ENCODE measurements around the gene ALKBH8. TPM values are rescaled to one million over a fixed set of nuclear protein-coding genes. Genes with fewer than 3 reads are reported as not detected.
"Not testable (repeated sequence)": the region's sequence is repeated elsewhere in the genome, so short reads cannot be mapped to it uniquely, and the experiment has no call there.

The ALKBH8 gene
- total RNA-seq, 1 experiment from 2014 or later, result 6.8 TPM

GRCh38 chr11:107467696-107468095 lies 97.8 kb downstream of the ALKBH8 start:
- H3K36me3 Mint-ChIP-seq (ENCODE audit: insufficient read depth, unreplicated experiment), result no peaks in the 10 kb centered on the region
- CTCF ChIA-PET, result no interaction called here
- BruUV-seq (replicated peaks), result no TSS peak
- no peaks in the 10 kb centered on the region for H3K4me1 Mint-ChIP-seq (ENCODE audit: low read depth, unreplicated experiment)
- peaks cover 31% of the 10 kb centered on the region for H3K27me3 Mint-ChIP-seq (ENCODE audit: unreplicated experiment)
- H3K27ac Mint-ChIP-seq (ENCODE audit: unreplicated experiment), result no peak overlapping the region
- intact Hi-C loops (cut with micrococcal nuclease; ENCODE audit: unreplicated experiment), result no loop called here
- DNase-seq, result no peak
- no peak overlapping the region for H3K4me3 Mint-ChIP-seq (ENCODE audit: low read depth, unreplicated experiment)
- peaks cover 5% of the 10 kb centered on the region for H3K9me3 Mint-ChIP-seq (ENCODE audit: low read depth, unreplicated experiment)
- no peak for TF ChIP-seq CTCF (IDR thresholded peaks at IDR 0.05; ENCODE audit: unreplicated experiment)

DNA sequence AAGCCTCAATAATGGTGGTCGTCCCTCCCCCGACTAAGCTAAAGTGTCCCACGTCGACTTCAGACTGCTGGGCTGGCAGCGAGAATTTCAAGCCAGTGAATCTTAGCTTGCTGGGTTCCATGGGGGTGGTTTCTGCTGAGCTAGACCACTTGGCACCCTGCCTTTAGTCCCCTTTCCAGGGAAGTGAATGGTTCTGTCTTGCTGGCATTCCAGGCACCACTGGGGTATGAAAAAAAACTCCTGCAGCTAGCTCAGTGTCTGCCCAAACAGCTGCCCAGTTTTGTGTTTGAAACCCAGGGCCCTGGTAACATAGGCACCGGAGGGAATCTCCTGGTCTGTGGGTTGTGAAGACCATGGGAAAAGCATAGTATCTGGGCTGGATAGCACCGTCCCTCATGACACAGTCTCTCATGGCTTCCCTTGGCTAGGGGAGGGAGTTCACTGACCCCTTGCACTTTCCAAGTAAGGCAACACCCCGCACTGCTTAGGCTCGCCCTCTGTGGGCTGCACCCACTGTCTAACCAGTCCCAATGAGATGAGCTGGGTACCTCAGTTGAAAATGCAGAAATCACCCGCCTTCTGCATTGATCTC lies 99.2 kb downstream of the ALKBH8 start:
- CTCF ChIA-PET; H3K4me3 Mint-ChIP-seq (ENCODE audit: low read depth, unreplicated experiment): not testable (repeated sequence)

GRCh38 chr11:107457558-107458271 lies 107.8 kb downstream of the ALKBH8 start, which contains the start of gene CWF19L2:
Gene CWF19L2, minus strand, starts transcription at chr11:107457825. Its CDS starts 9 bp downstream, at chr11:107457816.
- BruUV-seq (replicated peaks), result no TSS peak
- peaks cover 12% of the 10 kb centered on the region for H3K4me1 Mint-ChIP-seq (ENCODE audit: low read depth, unreplicated experiment)
- peaks cover 23% of the 10 kb centered on the region for H3K36me3 Mint-ChIP-seq (ENCODE audit: insufficient read depth, unreplicated experiment)
- peak; percentile 74 for DNase-seq
- intact Hi-C loops (cut with micrococcal nuclease; ENCODE audit: unreplicated experiment), result no loop called here
- H3K27ac Mint-ChIP-seq (ENCODE audit: unreplicated experiment), result peak within 1 kb of the TSS; percentile 84
- TF ChIP-seq CTCF (IDR thresholded peaks at IDR 0.05; ENCODE audit: unreplicated experiment), result no peak
- peak within 1 kb of the TSS; percentile 90 for H3K4me3 Mint-ChIP-seq (ENCODE audit: low read depth, unreplicated experiment)
- H3K27me3 Mint-ChIP-seq (ENCODE audit: unreplicated experiment), result peaks cover 10% of the 10 kb centered on the region
- CTCF ChIA-PET, result no interaction called here
- no peaks in the 10 kb centered on the region for H3K9me3 Mint-ChIP-seq (ENCODE audit: low read depth, unreplicated experiment)

More for the DNA sequence above, 99.2 kb downstream of the ALKBH8 start:
- peaks cover 40% of the 10 kb centered on the region for H3K27me3 Mint-ChIP-seq (ENCODE audit: unreplicated experiment)
- DNase-seq; H3K27ac Mint-ChIP-seq (ENCODE audit: unreplicated experiment); H3K4me1 Mint-ChIP-seq (ENCODE audit: low read depth, unreplicated experiment); H3K36me3 Mint-ChIP-seq (ENCODE audit: insufficient read depth, unreplicated experiment); BruUV-seq (replicated peaks); H3K9me3 Mint-ChIP-seq (ENCODE audit: low read depth, unreplicated experiment); intact Hi-C loops (cut with micrococcal nuclease; ENCODE audit: unreplicated experiment): not testable (repeated sequence)

GRCh38 chr11:107457205-107457557 lies 108.4 kb downstream of the ALKBH8 start:
- TSS peak; percentile 79 for BruUV-seq (replicated peaks)
- peaks cover 12% of the 10 kb centered on the region for H3K4me1 Mint-ChIP-seq (ENCODE audit: low read depth, unreplicated experiment)
- peaks cover 23% of the 10 kb centered on the region for H3K36me3 Mint-ChIP-seq (ENCODE audit: insufficient read depth, unreplicated experiment)
- H3K9me3 Mint-ChIP-seq (ENCODE audit: low read depth, unreplicated experiment), result no peaks in the 10 kb centered on the region
- TF ChIP-seq CTCF (IDR thresholded peaks at IDR 0.05; ENCODE audit: unreplicated experiment), result no peak
- H3K27ac Mint-ChIP-seq (ENCODE audit: unreplicated experiment), result peak overlapping the region; percentile 84
- intact Hi-C loops (cut with micrococcal nuclease; ENCODE audit: unreplicated experiment), result no loop called here
- H3K4me3 Mint-ChIP-seq (ENCODE audit: low read depth, unreplicated experiment), result peak overlapping the region; percentile 90
- CTCF ChIA-PET, result no interaction called here
- DNase-seq, result no peak
- peaks cover 4% of the 10 kb centered on the region for H3K27me3 Mint-ChIP-seq (ENCODE audit: unreplicated experiment)

Data from Calu3 (cell line).